BLaER1 (cell line): ENCODE results near the gene TPRA1.

ENCODE experiments used
- H3K27ac ChIP-seq: shearing (Covaris generic); formaldehyde crosslinking; 2 replicates; pipeline ENCODE4 v1.8.1; 2022
- H3K27me3 ChIP-seq: shearing (Covaris generic); formaldehyde crosslinking; 2 replicates; pipeline ENCODE4 v1.8.1; 2022
- H3K36me3 ChIP-seq: shearing (Covaris generic); formaldehyde crosslinking; 2 replicates; pipeline ENCODE4 v1.8.1; 2022
- H3K4me1 ChIP-seq: shearing (Covaris generic); formaldehyde crosslinking; 2 replicates; pipeline ENCODE4 v1.8.1; 2022
- H3K4me2 ChIP-seq: shearing (Covaris generic); formaldehyde crosslinking; 2 replicates; pipeline ENCODE4 v1.8.1; 2022
- H3K4me3 ChIP-seq: shearing (Covaris generic); formaldehyde crosslinking; 2 replicates; pipeline ENCODE4 v1.8.1; 2022
- H3K9ac ChIP-seq: shearing (Covaris generic); formaldehyde crosslinking; 2 replicates; pipeline ENCODE4 v1.8.1; 2022
- H3K9me3 ChIP-seq: shearing (Covaris generic); formaldehyde crosslinking; 2 replicates; pipeline ENCODE4 v1.8.1; 2022
- H4K20me1 ChIP-seq: shearing (Covaris generic); formaldehyde crosslinking; 2 replicates; pipeline ENCODE4 v1.8.1; 2022
- Cebpa-rat ChIP-seq: shearing (Covaris generic); IDR thresholded peaks from 2 replicates; pipeline ENCODE4 v1.8.1; 2022

The TPRA1 gene

DNA sequence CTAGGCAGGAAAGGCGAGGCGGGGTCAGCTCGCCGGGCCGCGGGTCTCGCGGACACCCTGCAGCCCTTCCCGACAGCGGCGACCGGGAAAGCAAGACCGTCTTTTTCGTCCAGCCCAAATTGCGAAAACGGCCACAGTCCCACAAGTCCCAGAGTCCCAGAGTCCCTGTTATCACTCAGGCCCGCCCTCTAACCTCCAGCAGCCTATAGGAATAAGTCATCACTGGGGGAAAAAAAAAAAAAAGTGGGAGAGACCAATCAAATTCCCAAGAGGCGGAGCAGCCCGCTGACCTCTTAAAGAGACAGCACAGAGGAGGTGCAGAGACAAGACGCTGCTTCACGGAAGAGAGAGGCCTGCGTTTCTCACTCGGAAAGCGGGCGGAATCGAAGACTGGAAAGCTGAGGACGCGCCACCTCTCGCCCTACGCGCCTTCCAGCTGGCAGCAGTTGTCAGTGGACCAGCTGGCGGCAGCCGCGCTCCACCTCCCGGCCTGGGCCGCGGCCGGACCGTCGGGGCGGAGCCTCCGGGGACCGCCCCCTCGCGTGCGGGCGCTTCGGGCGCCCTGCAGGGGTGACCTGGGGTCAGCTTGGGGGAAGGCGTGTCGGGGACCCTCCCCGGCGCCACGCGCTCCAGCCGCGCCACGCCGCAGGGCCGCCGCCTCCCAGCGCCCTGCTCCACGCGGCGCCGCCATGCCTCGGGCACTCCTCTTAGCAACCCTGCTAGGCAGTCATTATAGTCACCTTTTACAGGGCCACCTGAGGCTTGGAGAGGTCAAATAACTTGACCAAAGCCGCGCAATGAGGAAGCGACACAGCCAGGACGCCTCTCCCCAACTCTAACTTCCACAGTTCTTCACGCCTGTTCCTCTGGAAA is at the start of gene TPRA1:
Gene TPRA1, minus strand, starts transcription at position 141 of the 873 bp plus-strand sequence. CDS start 10,587 bp downstream, outside the sequence.
- H3K27ac ChIP-seq, result peak within 1 kb of the TSS; percentile 94
- H3K9me3 ChIP-seq, result no peaks in the 10 kb centered on the region
- peaks cover 46% of the 10 kb centered on the region for H4K20me1 ChIP-seq
- peaks cover 39% of the 10 kb centered on the region for H3K4me1 ChIP-seq
- H3K36me3 ChIP-seq, result peaks cover 22% of the 10 kb centered on the region
- no peaks in the 10 kb centered on the region for H3K27me3 ChIP-seq
- peak within 1 kb of the TSS; percentile 100 for H3K4me2 ChIP-seq
- no peak for TF ChIP-seq Cebpa-rat
- H3K9ac ChIP-seq, result peak within 1 kb of the TSS; percentile 95
- H3K4me3 ChIP-seq, result peak within 1 kb of the TSS; percentile 99

DNA sequence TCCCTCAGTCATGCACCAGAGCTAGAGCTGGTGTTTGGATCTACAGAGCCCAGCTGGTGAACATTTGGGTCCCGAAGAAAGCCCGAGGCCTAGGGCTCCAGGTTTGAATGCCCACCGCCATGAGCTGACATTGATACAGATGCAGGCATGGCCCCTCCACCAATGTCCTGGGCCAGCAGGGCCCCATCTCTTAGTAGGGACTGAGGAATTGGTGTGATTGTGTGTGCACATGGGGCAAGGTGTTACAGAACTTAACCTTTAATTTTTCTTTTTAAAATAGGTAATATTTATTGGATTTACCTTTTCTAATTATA is 49.5 kb upstream of the TPRA1 start:
- Histone ChIP-seq H4K20me1 (peaks cover 31% of the 10 kb centered on the region), H3K9ac (no peak overlapping the region), H3K4me1 (peaks cover 47% of the 10 kb centered on the region), H3K27ac (no peak overlapping the region), H3K4me3 (no peak overlapping the region), H3K9me3 (no peaks in the 10 kb centered on the region), H3K36me3 (peaks cover 12% of the 10 kb centered on the region; the same call in 1 of the 2 replicates), H3K27me3 (no peaks in the 10 kb centered on the region), H3K4me2 (no peak overlapping the region)
- TF ChIP-seq Cebpa-rat, result no peak

DNA sequence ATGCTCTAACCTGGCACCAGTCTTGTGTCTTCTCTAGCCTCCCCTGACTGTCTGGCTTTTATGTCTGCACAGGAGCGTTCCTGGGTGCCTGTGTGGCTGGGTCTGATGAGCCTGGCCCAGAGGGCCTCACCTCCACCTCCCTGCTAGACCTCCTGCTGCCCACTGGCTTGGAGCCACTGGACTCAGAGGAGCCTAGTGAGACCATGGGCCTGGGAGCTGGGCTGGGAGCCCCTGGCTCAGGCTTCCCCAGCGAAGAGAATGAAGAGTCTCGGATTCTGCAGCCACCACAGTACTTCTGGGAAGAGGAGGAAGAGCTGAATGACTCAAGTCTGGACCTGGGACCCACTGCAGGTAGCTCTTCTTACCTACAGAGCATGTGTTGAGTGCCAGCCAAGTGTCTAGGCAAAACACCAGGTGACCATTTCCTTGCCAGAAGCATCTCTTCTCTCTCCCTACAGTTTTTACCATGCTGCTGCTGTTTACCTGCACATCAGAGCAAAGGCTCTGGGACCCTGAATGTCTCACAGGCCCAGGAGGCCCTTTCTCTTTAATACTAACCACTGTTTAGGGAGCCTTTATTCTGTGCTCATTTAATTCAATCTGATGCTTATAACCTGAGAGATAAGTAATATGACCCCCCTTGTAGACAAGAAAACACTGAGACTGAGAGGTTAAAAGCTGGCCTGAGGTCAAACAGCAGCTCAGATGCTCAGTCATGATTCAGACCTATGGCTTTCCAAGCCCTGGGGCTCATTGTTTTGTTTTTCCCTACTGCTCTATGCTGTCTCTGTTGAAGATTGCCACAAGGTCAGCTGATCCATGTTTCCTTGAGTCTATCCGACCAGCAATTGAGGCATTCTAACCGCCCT is 48.9 kb upstream of the TPRA1 start:
- TF ChIP-seq Cebpa-rat, result no peak
- H3K27ac ChIP-seq, result no peak overlapping the region
- H3K4me1 ChIP-seq, result peaks cover 42% of the 10 kb centered on the region
- H3K4me2 ChIP-seq, result no peak overlapping the region
- H3K9ac ChIP-seq, result no peak overlapping the region
- H3K9me3 ChIP-seq, result no peaks in the 10 kb centered on the region
- H3K4me3 ChIP-seq, result no peak overlapping the region
- peaks cover 31% of the 10 kb centered on the region for H4K20me1 ChIP-seq
- H3K27me3 ChIP-seq, result no peaks in the 10 kb centered on the region
- H3K36me3 ChIP-seq, result peaks cover 12% of the 10 kb centered on the region; the same call in 1 of the 2 replicates

DNA sequence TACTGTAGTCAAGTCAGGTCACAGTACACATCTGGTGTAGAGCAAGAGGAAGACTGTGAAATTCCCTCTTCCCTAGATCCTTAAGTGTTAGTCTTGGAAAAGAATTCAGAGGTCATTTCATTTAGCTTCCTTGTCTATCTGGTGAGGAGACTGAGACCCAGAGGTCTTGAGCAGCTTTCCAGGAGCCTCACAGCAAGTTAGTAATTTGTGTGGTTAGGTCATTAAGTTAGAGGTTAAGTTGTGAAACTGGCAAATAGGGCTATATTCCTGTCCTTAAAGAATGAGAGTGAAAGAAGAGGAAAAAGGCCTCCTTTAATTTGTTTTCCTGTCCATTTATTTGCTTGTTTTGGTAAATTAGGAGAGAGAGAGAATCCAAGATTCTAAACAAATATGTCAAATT is 47.4 kb upstream of the TPRA1 start:
- no peak for TF ChIP-seq Cebpa-rat
- H3K4me2 ChIP-seq, result peak overlapping the region; percentile 77
- H3K36me3 ChIP-seq, result peaks cover 12% of the 10 kb centered on the region; the same call in 1 of the 2 replicates
- H3K4me3 ChIP-seq, result no peak overlapping the region
- peaks cover 31% of the 10 kb centered on the region for H4K20me1 ChIP-seq
- no peak overlapping the region for H3K27ac ChIP-seq
- H3K9me3 ChIP-seq, result no peaks in the 10 kb centered on the region
- no peak overlapping the region for H3K9ac ChIP-seq
- no peaks in the 10 kb centered on the region for H3K27me3 ChIP-seq
- H3K4me1 ChIP-seq, result peaks cover 28% of the 10 kb centered on the region

DNA sequence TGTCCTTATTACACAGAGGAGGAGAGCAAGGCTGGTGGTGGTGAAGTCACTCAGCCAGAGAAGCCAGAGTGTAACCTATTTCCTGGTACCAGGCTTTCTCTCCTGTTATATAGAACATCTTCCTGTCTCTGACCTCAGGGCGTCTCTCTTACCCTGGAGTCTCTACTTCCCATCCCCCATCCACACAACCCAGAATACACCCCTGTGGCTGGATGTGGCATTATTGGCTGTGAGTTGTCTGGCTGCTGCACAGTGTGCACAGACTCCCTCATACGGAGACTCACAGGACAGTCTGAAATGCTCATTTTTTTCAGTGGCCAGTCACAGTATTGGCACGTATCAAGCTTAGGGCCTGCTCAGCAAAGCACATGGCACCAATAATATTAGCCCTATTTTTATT is 47.0 kb upstream of the TPRA1 start:
- peaks cover 32% of the 10 kb centered on the region for H4K20me1 ChIP-seq
- H3K27me3 ChIP-seq, result no peaks in the 10 kb centered on the region
- peak overlapping the region; percentile 77 for H3K4me2 ChIP-seq
- peaks cover 12% of the 10 kb centered on the region; the same call in 1 of the 2 replicates for H3K36me3 ChIP-seq
- H3K4me3 ChIP-seq, result no peak overlapping the region
- H3K27ac ChIP-seq, result no peak overlapping the region
- H3K9me3 ChIP-seq, result no peaks in the 10 kb centered on the region
- H3K9ac ChIP-seq, result no peak overlapping the region
- peaks cover 28% of the 10 kb centered on the region for H3K4me1 ChIP-seq
- no peak for TF ChIP-seq Cebpa-rat

DNA sequence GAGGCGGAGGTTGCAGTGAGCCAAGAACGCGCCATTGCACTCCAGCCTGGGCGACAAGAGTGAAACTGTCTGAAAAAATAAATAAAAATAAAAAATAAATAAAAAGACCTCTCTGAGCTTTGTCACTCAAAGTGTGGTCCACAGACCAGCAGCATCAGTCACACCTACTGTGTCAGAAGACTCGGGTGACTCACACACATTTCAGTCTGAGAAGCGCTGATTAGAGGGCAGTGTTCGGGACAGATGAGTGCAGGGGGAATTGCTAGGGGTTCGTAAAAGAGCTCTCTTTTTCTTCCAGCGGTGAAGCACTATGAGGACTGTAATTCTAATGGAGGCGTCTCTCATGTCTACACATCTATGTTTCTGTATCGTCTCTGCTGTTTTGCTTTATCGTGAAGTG is 44.1 kb upstream of the TPRA1 start:
- Histone ChIP-seq H3K36me3 (peaks cover 1% of the 10 kb centered on the region; the same call in 1 of the 2 replicates), H3K9me3 (no peaks in the 10 kb centered on the region), H3K27ac (no peak overlapping the region), H3K4me3 (no peak overlapping the region), H3K9ac (no peak overlapping the region), H3K4me1 (peaks cover 38% of the 10 kb centered on the region), H4K20me1 (peaks cover 48% of the 10 kb centered on the region), H3K27me3 (peaks cover 13% of the 10 kb centered on the region), H3K4me2 (no peak overlapping the region)
- TF ChIP-seq Cebpa-rat, result no peak

DNA sequence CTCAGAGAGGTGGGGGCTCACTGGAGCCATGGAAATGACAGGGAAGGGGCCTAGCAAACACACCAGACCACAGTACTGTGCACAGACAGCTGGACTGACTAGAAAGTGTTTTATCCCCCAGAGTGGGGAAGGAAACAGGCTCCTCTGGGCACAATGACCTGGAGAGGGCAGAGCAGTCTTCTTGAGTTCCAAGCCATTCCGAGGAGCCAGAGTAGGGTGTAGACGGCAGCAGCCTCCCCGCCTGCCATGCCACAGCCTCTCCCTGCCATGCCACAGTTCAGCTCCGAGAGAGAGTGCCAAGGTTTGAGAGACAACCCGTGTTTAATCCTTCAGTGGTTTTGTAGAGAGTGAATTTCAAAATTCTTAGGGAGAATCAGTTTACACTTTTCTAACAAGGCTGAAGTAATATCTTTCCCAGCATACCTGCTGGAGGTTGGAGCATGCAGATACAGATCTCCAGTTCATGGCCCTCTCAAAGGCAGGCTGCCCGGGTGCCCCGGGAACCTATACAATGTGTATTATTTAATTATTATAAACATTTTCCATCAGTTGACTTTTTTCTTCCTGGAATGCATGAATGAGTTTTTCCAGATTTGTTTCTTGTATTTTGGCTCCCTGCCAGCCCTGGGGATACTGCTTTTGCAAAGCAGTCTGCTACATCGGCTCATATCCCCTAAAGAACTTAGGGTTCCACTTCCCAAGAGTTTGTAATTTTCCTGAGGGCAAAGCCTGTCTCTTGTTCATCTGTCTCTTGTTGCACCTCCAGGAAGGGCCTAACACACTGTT is 41.7 kb upstream of the TPRA1 start:
- Histone ChIP-seq H3K27me3 (peaks cover 33% of the 10 kb centered on the region), H3K4me2 (no peak overlapping the region), H3K9me3 (no peaks in the 10 kb centered on the region), H3K4me1 (peaks cover 23% of the 10 kb centered on the region), H3K36me3 (no peaks in the 10 kb centered on the region), H3K9ac (no peak overlapping the region), H3K4me3 (no peak overlapping the region), H3K27ac (no peak overlapping the region), H4K20me1 (peaks cover 36% of the 10 kb centered on the region)
- no peak for TF ChIP-seq Cebpa-rat

DNA sequence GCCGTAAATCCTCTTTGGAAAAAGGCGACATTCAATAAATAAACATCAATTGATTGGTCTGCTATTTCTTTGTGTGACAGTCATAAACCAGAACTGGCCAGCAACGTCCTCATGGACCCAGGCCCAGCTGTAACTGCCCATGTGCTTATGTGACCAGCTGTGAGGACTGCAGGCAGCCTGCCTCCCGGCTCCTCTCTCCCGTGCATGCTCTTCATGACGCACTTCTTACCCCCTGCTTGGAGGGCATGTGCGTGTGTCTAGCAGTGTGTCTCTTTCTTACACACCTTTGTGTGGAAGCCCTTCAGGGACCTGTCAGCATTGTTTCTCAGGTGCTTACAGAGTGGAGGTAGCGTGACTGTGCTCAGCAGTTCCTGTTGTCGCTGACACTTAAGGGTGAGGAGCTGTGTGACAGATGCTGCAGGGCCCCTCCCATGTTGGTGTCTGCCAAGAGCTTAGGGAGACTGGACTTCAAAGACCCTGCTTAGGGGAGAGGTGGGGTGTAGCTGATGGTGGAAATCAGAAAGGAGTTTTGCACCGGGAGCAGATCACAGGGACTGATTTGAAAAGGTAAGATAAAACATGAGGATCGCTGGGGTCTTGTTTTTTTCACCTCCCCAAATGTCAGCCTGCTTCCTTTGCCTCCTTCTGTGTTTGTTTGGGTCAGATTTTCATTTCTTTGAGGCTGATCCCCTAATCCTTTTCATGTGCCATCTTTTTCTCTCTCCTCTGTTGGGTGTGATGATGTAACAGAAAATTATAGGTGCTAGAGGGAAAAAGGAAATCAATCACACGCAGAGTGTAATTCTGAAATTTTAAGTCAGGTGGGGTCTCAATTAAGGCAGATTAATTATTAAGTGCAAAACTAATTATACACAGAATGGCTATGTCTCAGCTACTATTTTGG is 40.5 kb upstream of the TPRA1 start:
- Histone ChIP-seq H4K20me1 (peaks cover 25% of the 10 kb centered on the region), H3K36me3 (no peaks in the 10 kb centered on the region), H3K9ac (no peak overlapping the region), H3K27me3 (peaks cover 39% of the 10 kb centered on the region), H3K4me1 (peaks cover 21% of the 10 kb centered on the region), H3K4me3 (no peak overlapping the region), H3K27ac (no peak overlapping the region), H3K9me3 (no peaks in the 10 kb centered on the region), H3K4me2 (peak overlapping the region; percentile 82)
- no peak for TF ChIP-seq Cebpa-rat
